GM23338 (cell line): Measurements from ENCODE around the gene ABL2. TPM values are rescaled to one million over a fixed set of nuclear protein-coding genes. Genes with fewer than 3 reads are reported as not detected.

Experiments
- CREB1 ChIP-seq: fragments of 250-450 bp; sonication (Bioruptor Pico); IDR thresholded peaks from 2 replicates; pipeline ENCODE4 v1.5.0; 2020; ENCODE audit warnings: low read depth, mild to moderate bottlenecking, moderate library complexity
- EZH2 ChIP-seq: fragments of 200-600 bp; sonication (generic); IDR thresholded peaks from one replicate; pipeline ENCODE4 v1.8.0; 2017; ENCODE audit warnings: antibody characterized with exemption, mild to moderate bottlenecking, low read depth; ENCODE audit not compliant: unreplicated experiment
- EZH2phosphoT487 ChIP-seq: fragments of 200-600 bp; sonication (generic); IDR thresholded peaks from one replicate; pipeline ENCODE4 v1.8.1; 2018; ENCODE audit warnings: antibody characterized with exemption; ENCODE audit not compliant: unreplicated experiment
- JUNB ChIP-seq: IDR thresholded peaks from one replicate; pipeline ENCODE4 v1.6.1; 2016; ENCODE audit warnings: antibody characterized with exemption; ENCODE audit not compliant: unreplicated experiment
- NANOG ChIP-seq: IDR thresholded peaks from 2 replicates; pipeline ENCODE4 v1.6.1; 2016; ENCODE audit warnings: antibody characterized with exemption, borderline replicate concordance
- POLR2AphosphoS5 ChIP-seq: IDR thresholded peaks from 2 replicates; pipeline ENCODE4 v1.6.1; 2016; ENCODE audit warnings: antibody characterized with exemption, low read depth
- STAT1 ChIP-seq: IDR thresholded peaks from one replicate; pipeline ENCODE4 v1.6.1; 2016; ENCODE audit warnings: antibody characterized with exemption; ENCODE audit not compliant: unreplicated experiment
- ZNF114 ChIP-seq: fragments of 250-450 bp; sonication (Bioruptor Pico); IDR thresholded peaks from 2 replicates; pipeline ENCODE4 v1.5.0; 2020; ENCODE audit warnings: mild to moderate bottlenecking, moderate library complexity
- ZNF331 ChIP-seq: fragments of 250-450 bp; sonication (Bioruptor Pico); IDR thresholded peaks from 2 replicates; pipeline ENCODE4 v1.5.0; 2020; ENCODE audit warnings: low read depth, mild to moderate bottlenecking, moderate library complexity
- polyA plus RNA-seq: library from polyadenylated mRNA; unstranded; fragments of >200 nt; fragmentation: Nextera tagmentation; extraction: Ambion mirVana; gene quantifications from 2 replicates; pipeline ENCODE4 v1.2.1, GENCODE V29; 2016
- total RNA-seq: library from RNA; depleted of rRNA; stranded (reverse); fragments of >200 nt; shearing (Covaris generic); gene quantifications from 2 replicates; pipeline ENCODE4 v1.2.3, GENCODE V29; 2014
- TF ChIP-seq, protein P1 (sequence below): fragments of 250-450 bp; sonication (Bioruptor Pico); IDR thresholded peaks from 2 replicates; pipeline ENCODE4 v1.5.0; 2020; ENCODE audit warnings: mild to moderate bottlenecking, moderate library complexity
- TF ChIP-seq, protein P2 (sequence below): IDR thresholded peaks from 2 replicates; pipeline ENCODE4 v1.6.1; 2016; ENCODE audit warnings: antibody characterized with exemption
- TF ChIP-seq, protein P3 (sequence below), 2 experiments: fragments of 200-600 bp in 1 of 2; sonication (generic) in 1 of 2; conservative IDR thresholded peaks; 2 replicates each; pipeline versions ENCODE4 v1.5.1 to v1.6.1; 2016 to 2017; ENCODE audit warnings: antibody characterized with exemption in 2 of 2, low read depth in 2 of 2, mild to moderate bottlenecking in 2 of 2, moderate library complexity in 1 of 2

The ABL2 gene
- total and polyA plus RNA-seq, 2 experiments from 2014 or later, result 5.8 to 22.7 TPM

DNA sequence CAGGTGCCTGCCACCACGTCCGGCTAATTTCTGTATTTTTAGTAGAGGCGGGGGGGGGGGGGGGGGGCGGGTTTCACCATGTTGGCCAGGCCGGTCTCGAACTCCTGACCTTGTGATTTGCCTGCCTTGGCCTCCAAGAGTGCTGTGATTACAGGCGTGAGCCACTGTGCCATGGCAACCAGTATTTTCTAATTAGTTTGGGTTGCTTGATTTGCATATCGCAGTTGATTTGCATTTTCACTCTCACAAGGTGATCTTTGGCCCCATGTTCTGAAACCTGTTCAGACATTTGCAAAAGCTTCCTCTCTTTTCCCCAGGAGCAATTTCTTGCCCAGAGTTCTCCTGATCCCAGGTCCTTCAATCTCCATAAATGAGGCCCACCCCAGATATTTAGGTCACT is 145.9 kb downstream of the ABL2 start (continued):
- TF ChIP-seq, protein P1, sequence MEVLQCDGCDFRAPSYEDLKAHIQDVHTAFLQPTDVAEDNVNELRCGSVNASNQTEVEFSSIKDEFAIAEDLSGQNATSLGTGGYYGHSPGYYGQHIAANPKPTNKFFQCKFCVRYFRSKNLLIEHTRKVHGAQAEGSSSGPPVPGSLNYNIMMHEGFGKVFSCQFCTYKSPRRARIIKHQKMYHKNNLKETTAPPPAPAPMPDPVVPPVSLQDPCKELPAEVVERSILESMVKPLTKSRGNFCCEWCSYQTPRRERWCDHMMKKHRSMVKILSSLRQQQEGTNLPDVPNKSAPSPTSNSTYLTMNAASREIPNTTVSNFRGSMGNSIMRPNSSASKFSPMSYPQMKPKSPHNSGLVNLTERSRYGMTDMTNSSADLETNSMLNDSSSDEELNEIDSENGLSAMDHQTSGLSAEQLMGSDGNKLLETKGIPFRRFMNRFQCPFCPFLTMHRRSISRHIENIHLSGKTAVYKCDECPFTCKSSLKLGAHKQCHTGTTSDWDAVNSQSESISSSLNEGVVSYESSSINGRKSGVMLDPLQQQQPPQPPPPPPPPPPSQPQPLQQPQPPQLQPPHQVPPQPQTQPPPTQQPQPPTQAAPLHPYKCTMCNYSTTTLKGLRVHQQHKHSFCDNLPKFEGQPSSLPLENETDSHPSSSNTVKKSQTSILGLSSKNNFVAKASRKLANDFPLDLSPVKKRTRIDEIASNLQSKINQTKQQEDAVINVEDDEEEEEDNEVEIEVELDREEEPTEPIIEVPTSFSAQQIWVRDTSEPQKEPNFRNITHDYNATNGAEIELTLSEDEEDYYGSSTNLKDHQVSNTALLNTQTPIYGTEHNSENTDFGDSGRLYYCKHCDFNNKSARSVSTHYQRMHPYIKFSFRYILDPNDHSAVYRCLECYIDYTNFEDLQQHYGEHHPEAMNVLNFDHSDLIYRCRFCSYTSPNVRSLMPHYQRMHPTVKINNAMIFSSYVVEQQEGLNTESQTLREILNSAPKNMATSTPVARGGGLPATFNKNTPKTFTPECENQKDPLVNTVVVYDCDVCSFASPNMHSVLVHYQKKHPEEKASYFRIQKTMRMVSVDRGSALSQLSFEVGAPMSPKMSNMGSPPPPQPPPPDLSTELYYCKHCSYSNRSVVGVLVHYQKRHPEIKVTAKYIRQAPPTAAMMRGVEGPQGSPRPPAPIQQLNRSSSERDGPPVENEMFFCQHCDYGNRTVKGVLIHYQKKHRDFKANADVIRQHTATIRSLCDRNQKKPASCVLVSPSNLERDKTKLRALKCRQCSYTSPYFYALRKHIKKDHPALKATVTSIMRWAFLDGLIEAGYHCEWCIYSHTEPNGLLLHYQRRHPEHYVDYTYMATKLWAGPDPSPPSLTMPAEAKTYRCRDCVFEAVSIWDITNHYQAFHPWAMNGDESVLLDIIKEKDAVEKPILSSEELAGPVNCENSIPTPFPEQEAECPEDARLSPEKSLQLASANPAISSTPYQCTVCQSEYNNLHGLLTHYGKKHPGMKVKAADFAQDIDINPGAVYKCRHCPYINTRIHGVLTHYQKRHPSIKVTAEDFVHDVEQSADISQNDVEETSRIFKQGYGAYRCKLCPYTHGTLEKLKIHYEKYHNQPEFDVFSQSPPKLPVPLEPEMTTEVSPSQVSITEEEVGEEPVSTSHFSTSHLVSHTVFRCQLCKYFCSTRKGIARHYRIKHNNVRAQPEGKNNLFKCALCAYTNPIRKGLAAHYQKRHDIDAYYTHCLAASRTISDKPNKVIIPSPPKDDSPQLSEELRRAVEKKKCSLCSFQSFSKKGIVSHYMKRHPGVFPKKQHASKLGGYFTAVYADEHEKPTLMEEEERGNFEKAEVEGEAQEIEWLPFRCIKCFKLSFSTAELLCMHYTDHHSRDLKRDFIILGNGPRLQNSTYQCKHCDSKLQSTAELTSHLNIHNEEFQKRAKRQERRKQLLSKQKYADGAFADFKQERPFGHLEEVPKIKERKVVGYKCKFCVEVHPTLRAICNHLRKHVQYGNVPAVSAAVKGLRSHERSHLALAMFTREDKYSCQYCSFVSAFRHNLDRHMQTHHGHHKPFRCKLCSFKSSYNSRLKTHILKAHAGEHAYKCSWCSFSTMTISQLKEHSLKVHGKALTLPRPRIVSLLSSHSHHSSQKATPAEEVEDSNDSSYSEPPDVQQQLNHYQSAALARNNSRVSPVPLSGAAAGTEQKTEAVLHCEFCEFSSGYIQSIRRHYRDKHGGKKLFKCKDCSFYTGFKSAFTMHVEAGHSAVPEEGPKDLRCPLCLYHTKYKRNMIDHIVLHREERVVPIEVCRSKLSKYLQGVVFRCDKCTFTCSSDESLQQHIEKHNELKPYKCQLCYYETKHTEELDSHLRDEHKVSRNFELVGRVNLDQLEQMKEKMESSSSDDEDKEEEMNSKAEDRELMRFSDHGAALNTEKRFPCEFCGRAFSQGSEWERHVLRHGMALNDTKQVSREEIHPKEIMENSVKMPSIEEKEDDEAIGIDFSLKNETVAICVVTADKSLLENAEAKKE (CRISPR knock-in tag), result no peak
- TF ChIP-seq ZNF331 (CRISPR knock-in tag), result no peak
- no peak for TF ChIP-seq EZH2phosphoT487
- TF ChIP-seq, protein P2, sequence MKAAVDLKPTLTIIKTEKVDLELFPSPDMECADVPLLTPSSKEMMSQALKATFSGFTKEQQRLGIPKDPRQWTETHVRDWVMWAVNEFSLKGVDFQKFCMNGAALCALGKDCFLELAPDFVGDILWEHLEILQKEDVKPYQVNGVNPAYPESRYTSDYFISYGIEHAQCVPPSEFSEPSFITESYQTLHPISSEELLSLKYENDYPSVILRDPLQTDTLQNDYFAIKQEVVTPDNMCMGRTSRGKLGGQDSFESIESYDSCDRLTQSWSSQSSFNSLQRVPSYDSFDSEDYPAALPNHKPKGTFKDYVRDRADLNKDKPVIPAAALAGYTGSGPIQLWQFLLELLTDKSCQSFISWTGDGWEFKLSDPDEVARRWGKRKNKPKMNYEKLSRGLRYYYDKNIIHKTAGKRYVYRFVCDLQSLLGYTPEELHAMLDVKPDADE, result no peak
- TF ChIP-seq STAT1, result no peak
- TF ChIP-seq CREB1 (CRISPR knock-in tag), result no peak
- no peak for TF ChIP-seq NANOG
- TF ChIP-seq, protein P3, sequence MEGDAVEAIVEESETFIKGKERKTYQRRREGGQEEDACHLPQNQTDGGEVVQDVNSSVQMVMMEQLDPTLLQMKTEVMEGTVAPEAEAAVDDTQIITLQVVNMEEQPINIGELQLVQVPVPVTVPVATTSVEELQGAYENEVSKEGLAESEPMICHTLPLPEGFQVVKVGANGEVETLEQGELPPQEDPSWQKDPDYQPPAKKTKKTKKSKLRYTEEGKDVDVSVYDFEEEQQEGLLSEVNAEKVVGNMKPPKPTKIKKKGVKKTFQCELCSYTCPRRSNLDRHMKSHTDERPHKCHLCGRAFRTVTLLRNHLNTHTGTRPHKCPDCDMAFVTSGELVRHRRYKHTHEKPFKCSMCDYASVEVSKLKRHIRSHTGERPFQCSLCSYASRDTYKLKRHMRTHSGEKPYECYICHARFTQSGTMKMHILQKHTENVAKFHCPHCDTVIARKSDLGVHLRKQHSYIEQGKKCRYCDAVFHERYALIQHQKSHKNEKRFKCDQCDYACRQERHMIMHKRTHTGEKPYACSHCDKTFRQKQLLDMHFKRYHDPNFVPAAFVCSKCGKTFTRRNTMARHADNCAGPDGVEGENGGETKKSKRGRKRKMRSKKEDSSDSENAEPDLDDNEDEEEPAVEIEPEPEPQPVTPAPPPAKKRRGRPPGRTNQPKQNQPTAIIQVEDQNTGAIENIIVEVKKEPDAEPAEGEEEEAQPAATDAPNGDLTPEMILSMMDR (conservative IDR thresholded peaks at IDR 0.05; ENCODE audit: low read depth in 2 of 2), result no peak
- TF ChIP-seq JUNB, result no peak
- no peak for TF ChIP-seq POLR2AphosphoS5
- TF ChIP-seq ZNF114 (CRISPR knock-in tag), result no peak
- no peak for TF ChIP-seq EZH2
